Stimulated activated CD4-positive, alpha-beta T cell treated with anti-CD3 and anti-CD28 coated beads, Interleukin-4, amount 100 ng/mL, for 1 hour (primary cell): ENCODE measurements around the gene DEAF1.

ENCODE experiments used
- DNase-seq: peaks from one replicate; pipeline ENCODE4 v3.0.0-alpha.2; 2020

The DEAF1 gene

GRCh38 chr11:643849-644738 lies 50.9 kb downstream of the DEAF1 start:
- DNase-seq: no peak

GRCh38 chr11:643366-643765 lies 51.7 kb downstream of the DEAF1 start:
- DNase-seq: no peak

DNA sequence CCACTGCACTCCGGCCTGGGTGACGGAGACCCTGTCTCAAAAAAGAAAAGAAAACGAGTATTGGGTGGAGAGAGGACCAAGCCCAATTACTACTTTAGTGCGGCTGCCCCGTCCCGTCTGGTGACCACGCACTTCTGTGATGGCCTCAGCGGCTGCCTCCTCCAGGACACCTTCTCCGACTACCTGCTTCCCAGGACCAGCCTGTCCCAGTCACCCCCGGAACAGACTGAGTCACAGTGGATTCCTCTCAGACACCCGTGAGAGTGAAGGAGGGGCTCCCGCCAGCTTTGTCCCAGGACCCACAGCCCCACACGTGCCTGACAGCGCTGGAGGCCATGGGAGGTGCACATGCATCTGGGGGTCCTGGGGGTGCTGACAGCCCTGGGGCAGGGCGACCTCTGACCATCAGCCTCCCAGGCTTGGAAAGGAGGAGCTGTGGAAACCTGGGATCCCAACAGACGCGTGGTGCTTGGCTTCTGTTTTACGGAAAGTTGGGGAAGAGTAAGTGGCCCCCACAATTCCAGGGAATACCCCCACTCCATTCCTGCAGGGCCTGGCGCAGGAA lies 53.1 kb downstream of the DEAF1 start:
- DNase-seq: no peak

- no peak for DNase-seq
Observed at GRCh38 chr11:640021-640706, 54.9 kb downstream of the DEAF1 start.

DNA sequence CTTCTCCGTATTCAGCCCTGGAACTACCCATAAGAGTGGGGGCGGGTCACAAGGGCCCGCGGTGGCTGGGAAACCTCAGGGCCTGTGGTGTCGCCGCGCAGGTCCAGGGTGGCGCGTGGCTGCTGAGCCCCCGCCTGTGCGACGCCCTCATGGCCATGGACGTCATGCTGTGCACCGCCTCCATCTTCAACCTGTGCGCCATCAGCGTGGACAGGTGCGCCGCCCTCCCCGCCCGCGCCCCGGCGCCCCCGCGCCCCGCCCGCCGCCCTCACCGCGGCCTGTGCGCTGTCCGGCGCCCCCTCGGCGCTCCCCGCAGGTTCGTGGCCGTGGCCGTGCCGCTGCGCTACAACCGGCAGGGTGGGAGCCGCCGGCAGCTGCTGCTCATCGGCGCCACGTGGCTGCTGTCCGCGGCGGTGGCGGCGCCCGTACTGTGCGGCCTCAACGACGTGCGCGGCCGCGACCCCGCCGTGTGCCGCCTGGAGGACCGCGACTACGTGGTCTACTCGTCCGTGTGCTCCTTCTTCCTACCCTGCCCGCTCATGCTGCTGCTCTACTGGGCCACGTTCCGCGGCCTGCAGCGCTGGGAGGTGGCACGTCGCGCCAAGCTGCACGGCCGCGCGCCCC lies 55.6 kb downstream of the DEAF1 start:
- DNase-seq: no peak

- DNase-seq: no peak
Observed at GRCh38 chr11:638631-639331, 56.2 kb downstream of the DEAF1 start.

DNA sequence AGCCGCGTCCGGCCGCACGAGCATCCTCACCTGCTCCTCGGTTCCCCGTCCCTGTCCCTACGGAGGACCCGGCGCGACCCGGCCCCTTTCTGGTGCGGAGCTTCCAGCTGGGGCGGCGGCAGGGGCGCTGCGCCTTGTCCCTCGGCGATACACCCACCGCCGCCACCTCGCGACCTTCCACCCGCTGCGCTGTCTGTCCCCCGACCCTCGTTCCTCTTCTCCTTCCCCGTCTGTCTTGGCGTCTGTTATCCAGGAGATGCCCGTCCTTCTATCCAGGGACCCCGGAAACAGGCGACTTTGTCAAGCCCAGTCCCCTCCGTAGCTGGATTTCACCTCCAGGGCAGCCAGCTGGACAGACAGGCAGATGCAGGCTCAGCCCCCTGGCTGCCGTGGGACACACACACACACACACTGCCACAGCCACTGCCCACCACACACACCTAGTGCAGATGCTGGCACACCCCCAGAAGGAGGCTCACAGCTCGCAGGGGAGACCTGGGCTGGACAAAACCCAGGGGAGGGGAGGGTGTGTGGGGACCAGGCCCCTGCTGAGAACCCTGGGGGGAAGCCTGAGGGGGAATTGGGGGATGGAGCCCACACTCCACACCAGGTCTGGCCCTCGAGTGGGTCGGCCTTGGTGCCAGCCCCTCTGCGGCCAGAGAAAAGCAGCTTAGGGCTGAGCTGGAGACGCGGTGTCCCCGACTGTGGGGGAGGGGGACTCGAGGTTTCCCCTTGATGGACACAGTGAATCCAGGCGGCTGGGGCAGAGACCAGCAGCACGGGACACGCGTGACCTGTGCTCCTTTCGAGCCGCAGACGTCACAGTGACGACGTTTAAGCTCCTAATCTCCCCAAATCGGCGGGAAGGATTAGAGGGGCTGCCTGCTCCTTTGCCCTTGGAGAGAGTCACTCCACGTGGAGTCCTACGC lies 57.2 kb downstream of the DEAF1 start:
- DNase-seq: no peak

- DNase-seq: no peak
Observed at GRCh38 chr11:637333-637592, 57.8 kb downstream of the DEAF1 start.

- no peak for DNase-seq
Observed at GRCh38 chr11:636511-637332, 58.3 kb downstream of the DEAF1 start, which contains the start of gene DRD4. Gene DRD4, plus strand, starts transcription at chr11:637269. Its CDS starts 36 bp downstream, at chr11:637305.

DNA sequence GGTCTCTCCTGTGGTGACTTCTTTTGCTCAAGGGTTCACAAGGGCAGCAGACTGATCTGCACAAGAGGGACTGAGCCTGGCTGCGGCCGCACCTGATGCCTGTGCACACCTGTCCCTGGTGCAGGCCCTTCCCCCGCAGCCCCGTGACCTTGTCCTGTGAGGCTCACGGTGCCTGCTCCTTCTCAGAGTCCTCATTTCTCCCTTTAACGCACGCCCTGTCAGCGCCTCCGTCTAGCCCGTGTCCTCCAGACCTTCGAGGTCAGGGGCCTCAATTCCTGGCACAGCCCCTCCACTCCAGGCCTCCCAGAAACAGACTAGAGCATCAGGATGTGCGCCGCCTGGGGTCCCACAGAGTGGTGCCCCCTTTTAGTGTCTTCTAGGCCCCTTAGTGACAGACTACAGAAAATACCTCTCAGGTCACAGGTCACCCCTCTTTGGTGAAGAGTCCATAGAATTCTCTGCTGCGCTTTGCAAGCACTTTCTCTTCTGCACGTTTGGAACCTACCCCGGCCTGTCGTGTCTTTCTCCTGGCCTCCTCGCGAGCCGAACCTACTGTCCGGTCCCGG lies 59.0 kb downstream of the DEAF1 start:
- DNase-seq: no peak

DNA sequence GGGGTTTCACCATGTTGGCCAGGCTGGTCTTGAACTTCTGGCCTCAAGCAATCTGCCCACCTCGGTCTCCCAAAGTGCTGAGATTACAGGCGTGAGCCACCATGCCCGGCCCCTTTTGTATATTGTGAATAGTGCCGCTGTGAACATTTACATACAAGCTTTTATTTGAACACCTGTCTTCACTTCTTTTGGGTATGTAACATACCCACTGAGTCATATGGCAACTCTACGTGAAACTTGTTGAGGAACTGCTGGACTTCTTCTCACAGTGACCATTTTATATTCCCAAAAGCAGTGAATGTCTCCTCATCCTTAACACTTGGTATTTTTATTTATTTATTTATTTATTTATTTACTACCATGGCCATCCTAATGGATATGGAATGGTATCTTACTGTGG lies 64.2 kb downstream of the DEAF1 start:
- DNase-seq: no peak

DNA sequence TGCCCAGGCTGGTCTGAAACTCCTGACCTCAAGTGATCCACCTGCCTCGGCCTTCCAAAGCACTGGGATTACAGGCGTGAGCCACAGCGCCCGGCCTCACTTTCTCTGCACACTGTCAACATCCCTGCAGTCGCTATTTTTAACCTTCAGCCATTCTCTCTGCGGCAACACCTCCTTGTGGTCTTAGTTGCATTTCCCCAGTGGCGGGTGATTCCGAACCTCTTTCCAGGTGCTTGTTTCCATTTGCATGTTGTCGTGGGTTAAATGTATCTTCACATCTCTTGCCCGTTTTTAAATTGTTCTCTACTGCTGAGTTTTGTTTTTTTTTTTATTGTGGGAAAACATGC lies 65.8 kb downstream of the DEAF1 start:
- DNase-seq: no peak

DNA sequence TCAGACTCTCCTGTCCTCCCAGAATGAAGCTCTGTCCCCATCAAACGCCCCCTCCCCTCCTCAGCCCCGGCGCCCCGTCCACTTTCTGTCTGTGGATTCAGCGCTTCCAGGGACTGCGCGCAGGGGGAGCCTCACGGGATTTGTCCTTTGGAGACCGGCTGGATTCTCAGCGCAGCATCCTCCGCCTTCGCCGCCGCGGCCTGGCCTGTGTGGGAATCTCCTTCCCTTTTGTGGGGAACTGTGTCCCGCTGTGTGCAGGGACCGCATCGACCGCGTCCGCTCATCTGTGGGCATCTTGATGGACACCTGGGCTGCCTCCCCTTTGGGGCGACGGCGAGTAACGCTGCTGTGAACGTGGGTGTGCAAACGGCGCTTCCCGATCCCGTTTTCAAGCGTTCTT lies 67.0 kb downstream of the DEAF1 start:
- DNase-seq: no peak

DNA sequence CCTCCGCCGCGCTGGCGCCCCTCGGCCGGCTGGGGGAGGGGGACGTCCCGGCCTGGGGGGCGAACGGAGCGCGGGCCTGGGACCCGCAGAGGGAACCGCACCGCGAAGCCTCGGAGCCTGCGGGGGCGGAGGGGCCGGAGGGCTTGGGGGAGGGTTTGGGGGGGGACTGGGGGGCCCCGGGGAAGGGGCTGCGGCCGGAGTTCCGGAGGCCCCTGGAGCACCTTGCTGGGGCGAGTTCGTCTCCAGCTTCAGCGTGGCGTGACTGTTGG lies 67.8 kb downstream of the DEAF1 start:
- DNase-seq: no peak

- no peak for DNase-seq
Observed at GRCh38 chr11:626475-627307, 68.3 kb downstream of the DEAF1 start, which contains the start of gene SCT. Gene SCT, minus strand, starts transcription at chr11:627181. Its CDS starts 38 bp downstream, at chr11:627143.

- no peak for DNase-seq
Observed at GRCh38 chr11:625636-626268, 69.3 kb downstream of the DEAF1 start.

GRCh38 chr11:624705-625635 lies 70.1 kb downstream of the DEAF1 start, which contains the start of gene CDHR5:
Gene CDHR5, minus strand, starts transcription at chr11:624955. Its CDS starts 53 bp downstream, at chr11:624902.
- DNase-seq: no peak
